ENCODE results near the gene GPN3.
A peak's percentile ranks its signal among the peaks of the same experiment; 100 is the strongest.
"Not testable (repeated sequence)": the region's sequence is repeated elsewhere in the genome, so short reads cannot be mapped to it uniquely, and the experiment has no call there.

Gene GPN3

DNA sequence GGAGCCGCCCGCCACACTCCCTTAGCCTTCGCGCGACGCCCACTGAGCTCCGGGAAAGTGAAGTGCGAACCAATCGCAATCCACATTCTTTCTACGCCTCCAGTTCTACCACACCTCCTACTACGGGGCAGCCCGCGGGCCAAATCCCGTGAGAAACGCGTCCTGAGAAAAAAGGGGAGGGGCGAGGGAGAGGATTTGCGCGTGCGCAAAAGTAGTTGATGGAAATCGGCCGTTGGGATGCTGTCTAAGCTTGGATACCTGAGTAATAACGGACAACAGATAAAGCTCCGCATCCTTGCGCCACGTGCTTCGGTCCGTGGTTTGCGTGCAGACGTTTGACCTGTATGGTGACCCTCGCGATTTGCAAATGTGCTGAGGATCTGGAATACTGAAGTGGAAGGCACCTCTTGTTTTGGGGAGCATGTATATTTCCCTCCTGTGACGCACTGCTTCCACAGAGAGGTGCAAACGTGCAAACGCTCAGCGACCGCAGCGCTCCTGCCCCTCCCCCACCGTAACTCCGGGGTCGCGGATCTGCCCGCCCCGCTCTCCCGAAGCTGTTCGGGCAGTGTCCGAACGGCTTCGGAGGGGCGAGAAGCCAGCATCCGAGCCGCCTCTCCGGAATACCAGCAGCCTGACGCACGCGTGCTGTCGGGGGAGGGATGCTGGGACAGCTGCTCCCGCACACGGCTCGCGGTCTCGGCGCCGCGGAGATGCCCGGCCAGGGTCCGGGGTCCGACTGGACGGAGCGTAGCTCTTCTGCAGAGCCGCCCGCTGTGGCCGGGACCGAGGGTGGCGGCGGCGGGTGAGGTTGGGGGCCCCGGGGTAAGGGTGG lies at the start of gene GPN3, which contains the start of gene FAM216A:
GPN3 (minus strand) TSS at position 44 of the 835 bp plus-strand sequence. CDS start 54 bp downstream, outside the sequence.
FAM216A (plus strand) TSS at position 632 of the 835 bp plus-strand sequence; CDS start at position 663, 31 bp downstream.
- peak; percentile 90 to 93 for DNase-seq (ENCODE audit: extremely low read depth in 1 of 2, low read depth in 1 of 2)

DNA sequence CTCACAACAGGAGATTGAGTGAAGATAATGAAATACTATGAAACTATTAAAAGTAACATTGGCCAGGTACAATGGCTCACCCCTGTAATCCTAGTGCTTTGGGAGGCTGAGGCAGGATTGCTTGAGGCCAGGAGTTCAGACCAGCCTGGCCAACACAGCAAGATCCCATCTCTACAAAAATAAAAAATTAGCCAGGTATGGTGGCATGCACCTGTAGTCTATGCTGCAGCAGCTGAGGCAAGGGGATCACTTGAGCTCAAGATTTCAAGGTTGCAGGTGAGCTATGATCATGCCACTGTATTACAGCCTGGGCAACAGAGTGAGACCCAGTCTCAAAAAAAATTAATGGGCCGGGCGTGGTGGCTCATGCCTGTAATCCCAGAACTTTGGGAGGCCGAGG lies 48.9 kb upstream of the GPN3 start:
- no peak for DNase-seq (ENCODE audit: extremely low read depth in 1 of 2, low read depth in 1 of 2)

DNA sequence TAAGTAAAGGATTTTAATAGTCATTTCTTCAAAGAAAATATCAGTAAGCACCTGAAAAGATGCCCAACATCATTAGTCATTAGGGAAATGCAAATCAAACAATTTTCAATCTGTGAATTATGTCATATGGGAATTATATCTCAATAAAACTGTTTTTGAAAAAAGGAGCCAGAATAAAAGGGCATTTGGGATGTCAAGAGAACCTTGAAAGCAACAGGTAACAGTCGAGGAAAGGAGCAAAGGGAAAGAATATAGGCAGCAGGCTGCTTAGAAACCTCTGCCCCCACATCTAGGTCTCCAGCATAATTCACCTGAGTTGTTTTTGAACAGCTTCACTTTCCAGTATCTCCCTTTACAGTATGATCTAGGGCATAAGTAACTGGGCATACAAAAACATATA lies 46.3 kb upstream of the GPN3 start:
- no peak for DNase-seq (ENCODE audit: extremely low read depth in 1 of 2, low read depth in 1 of 2)

DNA sequence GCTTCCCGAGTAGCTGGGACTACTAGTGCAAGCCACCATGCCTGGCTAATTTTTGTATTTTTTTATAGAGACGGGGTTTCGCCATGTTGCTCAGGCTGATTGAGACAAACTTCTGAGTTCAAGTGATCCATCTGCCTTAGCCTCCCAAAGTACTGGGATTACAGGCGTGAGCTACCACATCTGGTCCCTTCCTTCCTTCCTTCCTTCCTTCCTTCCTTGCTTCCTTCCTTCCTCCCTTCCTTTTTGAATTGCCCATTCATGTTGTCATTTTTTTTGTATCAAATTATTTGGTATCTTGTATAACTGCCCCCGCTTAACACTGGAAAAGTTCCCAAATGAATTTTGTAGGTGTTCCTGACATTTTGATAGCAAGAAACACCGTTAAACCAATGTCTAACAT lies 45.8 kb upstream of the GPN3 start:
- no peak for DNase-seq (ENCODE audit: extremely low read depth in 1 of 2, low read depth in 1 of 2)

DNA sequence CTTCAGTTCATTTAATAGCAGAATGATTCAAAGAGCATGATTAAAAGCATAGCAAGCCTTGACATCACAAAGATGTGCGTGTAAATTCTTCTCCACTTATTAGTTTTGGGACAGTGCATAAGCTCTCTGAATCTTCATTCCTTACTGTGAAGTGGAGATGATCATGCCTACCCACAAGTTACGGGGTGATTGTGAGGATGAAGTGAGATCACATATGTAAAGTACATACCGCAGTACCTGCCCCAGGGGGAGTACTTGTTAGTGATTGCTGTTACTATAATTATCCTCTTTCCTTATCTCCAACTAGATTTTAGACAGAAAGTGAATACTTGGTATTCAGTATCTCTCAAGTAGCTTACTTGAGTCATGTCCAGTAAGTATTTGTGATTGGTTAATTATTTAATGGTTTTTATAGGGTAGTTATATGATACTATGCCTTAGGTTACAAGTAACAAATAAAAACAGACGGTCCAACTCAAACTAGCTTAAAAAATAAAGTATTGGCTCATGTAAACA lies 40.1 kb upstream of the GPN3 start:
- no peak for DNase-seq (ENCODE audit: extremely low read depth in 1 of 2, low read depth in 1 of 2)

DNA sequence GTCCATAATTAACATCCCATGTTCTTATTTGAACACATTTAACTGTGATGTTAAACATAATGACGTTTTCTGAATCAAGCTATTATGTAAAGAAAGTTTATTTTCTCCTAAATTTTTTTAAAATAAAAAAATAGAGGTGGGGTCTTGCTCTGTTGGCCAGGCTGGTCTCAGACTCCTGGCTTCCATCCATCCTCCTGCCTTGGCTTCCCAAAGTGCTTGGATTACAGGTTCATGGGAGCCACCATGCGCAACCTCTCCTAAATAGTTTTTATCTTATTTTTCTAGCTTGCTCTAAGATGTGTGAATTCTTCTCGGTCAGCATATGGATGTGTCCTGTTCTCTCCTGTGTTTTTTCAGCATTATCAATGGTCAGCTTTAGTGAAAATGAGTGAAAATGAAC lies 37.3 kb upstream of the GPN3 start:
- DNase-seq (ENCODE audit: extremely low read depth in 1 of 2, low read depth in 1 of 2): no peak

DNA sequence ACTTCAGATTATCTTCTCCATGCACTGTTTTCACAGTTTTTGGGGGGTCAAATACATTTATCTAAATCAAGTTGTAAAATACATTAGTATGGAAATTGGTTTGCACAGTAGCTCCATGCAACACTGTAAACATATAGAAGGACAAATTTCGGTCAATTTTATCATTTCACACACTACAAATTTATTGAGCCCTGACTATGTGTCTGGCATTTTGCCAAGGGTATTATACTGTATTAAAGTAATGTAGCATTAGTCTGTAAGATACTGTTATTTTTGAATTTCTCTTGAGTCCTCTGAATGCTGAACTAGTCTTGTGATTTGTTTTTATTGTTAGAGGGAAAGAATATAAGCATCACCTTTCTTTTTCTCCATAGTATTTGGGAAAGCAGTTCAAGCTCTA lies 35.4 kb upstream of the GPN3 start:
- no peak for DNase-seq (ENCODE audit: extremely low read depth in 1 of 2, low read depth in 1 of 2)

DNA sequence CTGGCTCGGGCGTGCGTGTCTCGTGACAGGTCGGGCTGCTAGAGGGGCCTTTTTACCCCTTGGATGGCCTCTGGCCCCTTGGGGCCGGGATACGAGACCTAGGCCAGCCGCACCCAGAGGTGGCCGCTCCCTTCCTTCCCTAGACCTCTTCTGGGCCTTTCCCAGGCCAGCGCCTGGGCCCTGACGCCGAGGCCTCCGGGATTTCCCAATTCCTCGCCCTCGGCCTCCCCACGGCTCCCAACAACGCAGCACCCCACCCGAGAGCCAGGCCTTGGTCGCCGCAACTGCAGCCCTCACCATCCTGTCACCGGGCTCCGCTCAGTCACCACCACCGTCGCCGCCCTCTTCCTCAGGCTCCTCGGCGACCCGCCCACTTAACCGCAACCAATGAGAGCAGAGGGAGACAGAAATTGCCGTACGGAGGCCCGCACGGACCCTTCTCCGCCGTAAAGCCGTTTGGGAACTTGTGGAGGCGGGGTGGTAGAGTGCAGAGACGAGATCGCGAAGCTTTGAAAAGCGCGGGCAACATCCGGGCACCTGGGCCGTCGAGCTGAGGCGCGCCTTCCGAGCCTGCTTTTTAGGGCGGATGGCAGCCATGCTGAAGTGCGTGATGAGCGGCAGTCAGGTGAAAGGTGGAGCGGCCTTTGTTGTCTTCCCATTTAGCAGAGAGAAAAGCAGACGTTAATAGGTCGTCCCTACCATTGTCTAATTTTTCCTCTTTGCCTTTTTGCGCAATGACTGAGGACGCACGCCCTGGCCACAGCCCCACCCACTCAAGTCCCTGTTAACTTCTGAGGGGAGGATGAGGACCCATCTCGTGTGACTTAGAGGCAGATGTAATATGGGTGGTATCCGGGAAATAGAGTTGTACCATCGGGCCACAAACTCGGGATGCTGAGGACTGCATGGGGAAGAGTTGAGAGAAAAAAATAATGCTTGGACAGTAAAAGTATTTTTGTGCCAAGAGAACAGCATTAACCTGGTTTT lies 34.0 kb upstream of the GPN3 start, which contains the start of the genes RAD9B and VPS29:
RAD9B (plus strand) TSS at position 580 of the 987 bp plus-strand sequence; CDS start at position 587, 7 bp downstream.
VPS29 (minus strand) TSS at position 360 of the 987 bp plus-strand sequence; CDS start at position 300, 60 bp downstream.
- peak; percentile 96 to 99 for DNase-seq (ENCODE audit: extremely low read depth in 1 of 2, low read depth in 1 of 2)

DNA sequence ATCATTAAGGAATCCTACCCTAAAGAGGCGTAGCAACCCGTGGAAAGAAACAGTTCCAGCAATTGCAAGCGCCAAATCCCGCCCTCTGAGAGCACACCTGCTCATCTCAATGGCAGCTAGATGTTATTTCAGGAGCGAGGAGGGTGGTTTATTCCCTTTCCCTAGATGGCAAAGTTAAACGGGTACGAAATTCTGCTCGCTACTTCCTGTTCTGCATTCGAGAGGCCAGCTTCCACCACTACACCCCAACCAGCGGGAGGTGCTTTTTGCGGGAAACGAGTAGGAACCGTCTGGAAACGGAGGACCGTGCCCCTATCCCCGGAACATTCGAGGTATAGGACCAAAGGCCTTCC lies 33.3 kb upstream of the GPN3 start:
- peak in 1 of 2 donors; percentile 5 for DNase-seq (ENCODE audit: extremely low read depth in 1 of 2, low read depth in 1 of 2)

DNA sequence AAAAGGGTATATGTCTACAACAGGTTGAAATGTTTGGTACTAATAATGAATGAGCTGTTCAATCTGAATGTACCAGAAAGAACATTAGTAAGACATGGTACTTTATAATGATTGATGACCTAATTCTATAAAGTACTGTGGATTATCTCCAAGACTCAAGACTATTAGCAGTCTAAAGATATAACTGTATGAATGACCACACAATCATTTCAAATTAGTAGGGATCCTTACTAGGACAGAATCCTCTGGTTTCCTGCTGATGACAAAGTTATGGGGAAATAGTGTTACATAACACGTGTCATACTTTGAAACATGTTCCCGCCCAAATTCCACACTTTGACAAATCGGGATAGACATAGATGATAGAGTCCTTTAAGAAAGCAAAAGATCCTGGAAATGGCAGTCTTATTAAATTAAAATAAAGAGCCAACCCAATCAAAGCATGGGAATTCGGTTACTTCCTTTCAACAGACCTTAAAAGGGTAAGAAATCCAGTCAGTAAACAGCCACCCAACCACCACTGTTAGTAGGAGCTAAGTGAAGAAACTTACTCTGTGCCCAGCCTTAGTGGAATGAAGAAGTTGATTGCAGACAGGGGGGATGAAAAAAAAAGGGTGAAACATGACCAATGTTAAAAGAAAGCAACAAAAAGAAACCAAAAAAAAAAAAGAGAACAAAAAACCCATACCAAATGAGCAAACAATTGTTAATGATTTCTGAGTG lies 31.1 kb upstream of the GPN3 start:
- no peak for DNase-seq (ENCODE audit: extremely low read depth in 1 of 2, low read depth in 1 of 2)

DNA sequence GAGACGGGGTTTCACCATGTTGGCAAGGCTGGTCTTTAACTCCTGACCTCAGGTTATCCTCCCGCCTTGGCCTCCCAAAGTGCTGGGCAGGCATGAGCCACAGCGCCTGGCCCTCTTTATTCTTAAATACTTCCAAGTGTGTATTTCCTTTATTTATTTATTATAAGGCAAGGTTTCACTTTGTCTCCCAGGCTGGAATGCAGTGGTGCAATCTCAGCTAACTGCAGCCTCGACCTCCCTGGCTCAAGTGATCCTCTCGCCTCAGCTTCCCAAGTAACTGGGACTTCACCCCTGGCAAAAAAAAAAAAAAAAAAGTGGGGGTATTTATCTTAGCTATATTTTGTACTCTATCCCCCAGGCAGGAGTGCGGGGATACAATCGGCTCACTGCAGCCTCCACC lies 7.4 kb upstream of the GPN3 start:
- DNase-seq (ENCODE audit: extremely low read depth in 1 of 2, low read depth in 1 of 2): no peak

DNA sequence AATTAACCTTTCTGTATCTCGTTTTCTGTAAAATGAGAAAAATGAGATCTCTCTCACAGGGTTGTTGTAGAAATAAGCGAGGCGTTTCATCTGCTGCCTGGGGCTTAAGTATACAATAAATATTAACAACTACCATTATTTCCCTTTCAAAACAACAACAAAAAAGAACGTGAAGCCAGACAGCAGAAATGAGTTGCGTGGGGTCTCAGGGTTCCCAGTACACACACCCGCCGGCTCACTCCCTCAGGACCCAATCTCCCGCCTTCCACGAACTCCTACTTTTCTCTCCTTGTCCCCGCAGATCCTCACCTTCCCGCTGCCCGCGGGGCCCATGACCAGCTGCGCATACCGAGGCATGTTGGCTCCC lies 227 bp downstream of the GPN3 start:
- no peak for DNase-seq (ENCODE audit: extremely low read depth in 1 of 2, low read depth in 1 of 2)

DNA sequence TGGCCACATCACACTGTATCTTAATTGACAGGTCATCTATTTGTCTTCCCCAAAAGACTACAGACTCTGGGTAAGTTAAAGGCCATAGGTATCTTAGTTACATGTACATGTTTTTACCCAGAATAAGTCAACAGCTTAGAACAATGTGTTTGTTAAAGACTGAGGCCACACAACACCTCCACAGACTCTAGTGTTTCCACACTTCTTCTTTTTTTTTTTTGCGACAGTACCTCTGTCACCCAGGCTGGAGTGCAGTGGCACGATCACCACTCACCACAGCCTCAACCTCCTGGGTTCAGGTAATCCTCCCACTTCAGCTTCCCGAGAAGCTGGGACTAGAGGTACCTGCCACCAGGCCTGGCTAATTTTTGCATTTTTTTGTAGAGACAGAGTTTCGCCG lies 1.3 kb downstream of the GPN3 start:
- DNase-seq (ENCODE audit: extremely low read depth in 1 of 2, low read depth in 1 of 2): no peak

DNA sequence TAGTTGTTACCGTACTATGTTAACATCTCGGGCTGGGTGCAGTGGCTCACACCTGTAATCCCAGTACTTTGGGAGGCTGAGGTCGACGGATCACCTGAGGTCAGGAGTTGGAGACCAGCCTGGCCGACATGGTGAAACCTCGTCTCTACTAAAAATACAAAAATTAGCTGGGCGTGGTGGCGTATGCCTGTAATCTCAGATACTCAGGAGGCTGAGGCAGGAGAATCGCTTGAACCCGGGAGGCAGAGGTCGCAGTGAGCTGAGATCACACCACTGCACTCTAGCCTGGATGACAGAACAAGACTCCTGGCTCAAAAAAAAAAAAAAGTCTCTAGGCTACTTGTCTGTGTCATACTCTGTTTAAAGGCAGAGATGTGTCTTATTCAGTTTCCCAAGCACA lies 2.3 kb downstream of the GPN3 start:
- DNase-seq (ENCODE audit: extremely low read depth in 1 of 2, low read depth in 1 of 2): not testable (repeated sequence)

DNA sequence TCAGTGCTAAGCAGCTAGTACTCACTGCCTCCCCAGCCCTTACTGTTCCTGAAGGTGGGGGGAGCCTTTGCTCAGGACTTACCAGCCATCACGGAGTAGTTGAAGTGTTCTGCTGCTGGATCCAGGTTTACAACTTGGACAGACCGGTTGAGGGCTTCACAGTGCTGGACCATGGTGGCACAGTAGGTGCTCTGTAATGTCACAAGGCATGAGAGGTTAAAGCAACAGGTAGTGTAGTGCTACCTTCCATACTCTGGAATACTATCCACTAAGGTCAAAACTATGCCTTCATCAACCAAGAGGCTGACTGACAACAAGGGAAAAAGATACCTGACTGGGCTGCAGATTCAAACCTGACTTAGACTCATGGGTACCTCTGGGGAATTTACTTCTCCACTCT lies 3.0 kb downstream of the GPN3 start:
- DNase-seq (ENCODE audit: extremely low read depth in 1 of 2, low read depth in 1 of 2): no peak

DNA sequence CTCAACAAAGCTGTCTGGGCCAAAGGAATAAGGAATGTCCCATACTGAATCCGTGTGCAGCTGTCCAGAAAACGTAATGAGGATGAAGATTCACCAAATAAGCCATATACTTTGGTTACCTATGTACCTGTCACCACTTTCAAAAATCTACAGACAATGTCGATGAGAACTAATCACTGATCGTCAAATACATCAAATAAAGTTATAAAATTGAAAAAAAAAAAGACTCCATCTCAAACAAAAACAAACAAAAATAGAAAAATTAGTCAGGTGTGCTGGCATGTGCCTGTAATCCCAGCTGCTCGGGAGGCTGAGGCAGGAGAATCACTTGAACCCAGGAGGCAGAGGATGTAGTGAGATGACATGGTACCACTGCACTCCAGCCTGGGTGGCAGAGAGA lies 6.9 kb downstream of the GPN3 start:
- DNase-seq (ENCODE audit: extremely low read depth in 1 of 2, low read depth in 1 of 2): not testable (repeated sequence)

DNA sequence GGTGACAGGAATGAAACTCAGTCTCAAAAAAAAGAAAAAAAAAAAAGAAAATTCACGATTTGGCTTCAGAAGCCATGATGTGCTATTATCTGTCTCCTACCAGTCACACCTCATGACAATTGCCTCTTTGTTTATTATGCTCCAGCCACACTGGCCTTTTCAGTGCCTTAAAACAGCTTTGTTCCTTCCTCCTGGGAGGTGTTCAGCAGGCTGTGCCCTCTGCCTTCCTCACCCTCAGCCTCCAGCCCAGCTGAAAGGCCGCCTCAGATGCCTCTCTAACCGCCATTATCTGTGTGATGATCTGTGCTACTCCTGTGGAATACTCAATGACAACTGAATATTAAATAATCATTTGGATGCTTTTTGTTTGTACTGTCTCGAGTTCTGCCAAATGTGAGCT lies 9.3 kb downstream of the GPN3 start:
- no peak for DNase-seq (ENCODE audit: extremely low read depth in 1 of 2, low read depth in 1 of 2)

DNA sequence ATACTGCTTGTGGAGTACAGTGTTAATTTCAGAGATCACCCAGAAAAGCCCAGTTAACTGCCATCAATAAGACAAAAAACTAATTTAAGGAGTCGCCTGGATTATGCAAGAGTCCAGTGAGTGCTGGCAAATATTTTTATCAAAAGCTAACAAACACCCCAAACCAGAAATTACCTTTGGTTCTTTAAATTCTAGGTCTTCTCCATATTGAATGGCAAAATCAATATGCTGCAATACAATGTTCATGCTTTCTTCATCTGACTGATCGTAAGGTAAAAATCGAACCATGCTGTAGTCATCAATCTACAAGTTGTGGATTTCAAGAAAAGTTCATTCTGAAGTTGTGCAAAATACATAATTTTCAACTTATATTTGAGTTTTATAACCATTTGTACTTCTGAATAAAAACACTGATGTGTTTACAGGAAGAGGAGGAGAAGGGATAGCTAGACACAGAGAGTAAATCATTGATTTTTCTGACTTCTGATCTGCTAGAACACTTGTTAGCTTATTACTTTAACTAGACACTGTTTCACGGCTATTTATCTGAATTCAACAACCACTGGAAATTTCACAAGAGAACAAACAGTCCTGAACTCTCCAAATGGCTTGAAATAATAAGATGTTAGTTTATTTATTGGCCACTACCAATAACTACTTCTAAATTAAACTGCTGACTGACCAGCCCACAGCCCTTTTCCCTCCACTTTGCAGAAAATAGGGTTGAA lies 14.3 kb downstream of the GPN3 start:
- DNase-seq (ENCODE audit: extremely low read depth in 1 of 2, low read depth in 1 of 2): no peak

DNA sequence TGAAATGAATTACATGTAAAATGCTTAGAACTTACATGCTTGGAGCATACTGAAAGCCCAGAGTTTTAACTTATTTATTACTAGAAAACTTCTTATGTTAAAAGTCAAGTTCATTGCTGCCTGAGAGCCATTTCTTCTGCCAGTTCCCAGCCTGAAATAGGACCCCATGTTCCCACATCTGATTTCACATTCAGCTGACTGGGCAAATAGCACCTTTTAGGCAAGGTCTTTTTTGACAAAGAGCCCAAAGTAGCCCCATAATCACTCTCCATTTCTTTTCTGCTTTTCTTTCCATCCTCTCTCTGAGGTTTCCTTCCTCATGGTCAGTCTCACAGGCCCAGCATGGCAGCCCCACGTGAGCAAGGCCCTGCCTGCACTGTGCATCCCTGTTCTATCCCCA lies 16.8 kb downstream of the GPN3 start:
- DNase-seq (ENCODE audit: extremely low read depth in 1 of 2, low read depth in 1 of 2): no peak

Measured in stimulated activated CD8-positive, alpha-beta memory T cell treated with anti-CD3 and anti-CD28 coated beads, Interleukin-7, amount 100 ng/mL, for 48 hours (primary cell).